Measurements from ENCODE around the gene NDUFC2.
"Not testable (repeated sequence)": the region's sequence is repeated elsewhere in the genome, so short reads cannot be mapped to it uniquely, and the experiment has no call there.

NDUFC2 gene

DNA sequence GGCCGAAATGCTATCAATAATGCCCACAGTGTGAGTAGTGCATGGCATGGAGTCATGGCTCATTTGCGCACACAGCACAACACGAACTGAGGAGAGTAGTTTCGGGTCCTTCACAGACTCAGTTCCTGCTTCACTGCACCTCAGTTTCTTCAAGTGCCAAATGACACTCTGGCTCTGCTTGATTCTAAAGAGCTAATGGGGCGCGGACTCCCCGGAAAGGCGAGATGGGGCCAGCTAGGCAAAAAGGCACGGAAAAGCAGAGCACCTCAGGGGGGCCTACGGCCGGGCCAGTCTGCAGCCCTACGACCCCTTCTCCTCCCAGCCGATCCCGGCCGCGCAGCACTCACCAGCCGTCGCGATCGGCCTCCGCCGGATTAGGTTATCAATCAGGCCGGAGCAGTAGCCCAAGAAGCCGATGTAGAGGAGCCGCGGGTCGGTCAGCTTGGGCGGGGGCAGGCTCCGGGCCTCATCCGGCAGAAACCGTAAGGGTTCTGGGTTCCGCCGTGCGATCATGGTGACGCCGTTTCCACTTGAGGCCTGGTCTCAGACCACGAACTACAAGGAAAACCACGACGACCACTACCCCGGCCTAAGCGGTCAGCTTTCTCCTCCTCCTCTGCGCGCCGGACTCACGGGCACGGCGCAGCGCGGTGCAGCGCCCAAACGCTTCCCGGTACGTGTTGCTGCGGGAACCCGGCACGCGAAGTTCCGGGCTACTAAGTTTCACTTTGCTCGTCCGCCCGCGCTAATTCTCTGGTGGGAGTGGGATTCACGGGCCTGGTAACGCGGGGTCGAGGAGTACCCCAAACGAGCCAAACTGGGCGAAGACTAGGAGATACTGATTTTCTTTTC lies at the start of gene NDUFC2:
TSS of gene NDUFC2 (minus strand) at position 631 of the 852 bp plus-strand sequence. CDS start at position 513, 118 bp downstream.
- DNase-seq (ENCODE audit: low read depth): peak; percentile 14

- no peak for DNase-seq (ENCODE audit: low read depth)
These were observed 47.7 kb upstream of the NDUFC2 start for GRCh38 chr11:78127403-78127802.

- DNase-seq (ENCODE audit: low read depth): no peak
These were observed 33.1 kb upstream of the NDUFC2 start for GRCh38 chr11:78112582-78113275.

GRCh38 chr11:78111298-78111697 lies 31.6 kb upstream of the NDUFC2 start:
- DNase-seq (ENCODE audit: low read depth): no peak

GRCh38 chr11:78110830-78111229 lies 31.2 kb upstream of the NDUFC2 start:
- no peak for DNase-seq (ENCODE audit: low read depth)

GRCh38 chr11:78110351-78110750 lies 30.7 kb upstream of the NDUFC2 start:
- no peak for DNase-seq (ENCODE audit: low read depth)

- DNase-seq (ENCODE audit: low read depth): no peak
These were observed 29.7 kb upstream of the NDUFC2 start for GRCh38 chr11:78109081-78110015.

DNA sequence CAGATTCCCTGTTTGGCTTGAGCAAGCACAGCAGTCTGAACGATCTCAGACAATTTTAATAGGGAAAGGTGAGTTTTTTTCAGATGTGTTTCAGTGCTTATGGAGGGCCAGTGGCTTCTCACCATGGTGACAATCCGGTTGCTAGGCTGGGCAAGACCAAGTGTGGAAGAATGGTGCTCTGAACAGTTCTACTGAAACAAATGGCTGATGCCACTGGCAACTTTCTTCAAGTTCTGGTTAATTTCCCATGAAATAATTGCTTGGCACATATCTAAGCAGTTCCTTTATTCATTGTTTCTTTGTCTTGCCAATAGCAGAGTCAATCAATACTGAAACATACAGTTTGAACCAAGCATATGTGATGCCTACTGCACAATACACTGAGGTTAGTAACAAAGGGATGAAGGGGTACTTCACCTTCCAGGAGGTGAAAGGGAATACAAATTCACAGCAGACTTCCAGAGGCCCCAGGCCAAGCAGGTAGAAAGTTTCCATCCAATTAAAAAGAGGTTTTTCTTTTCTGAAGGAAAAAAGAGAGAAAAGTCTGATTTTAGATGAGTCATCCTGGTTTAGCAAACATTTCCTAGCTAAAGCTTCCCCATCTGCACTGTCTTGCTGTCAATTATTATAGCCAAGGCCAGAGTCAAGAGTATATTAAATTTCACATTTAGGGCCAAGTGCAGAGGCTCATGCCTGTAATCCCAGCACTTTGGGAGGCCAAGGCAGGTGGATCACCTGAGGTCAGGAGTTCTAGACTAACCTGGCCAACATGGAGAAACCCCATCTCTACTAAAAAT lies 21.2 kb upstream of the NDUFC2 start:
- DNase-seq (ENCODE audit: low read depth): no peak

DNA sequence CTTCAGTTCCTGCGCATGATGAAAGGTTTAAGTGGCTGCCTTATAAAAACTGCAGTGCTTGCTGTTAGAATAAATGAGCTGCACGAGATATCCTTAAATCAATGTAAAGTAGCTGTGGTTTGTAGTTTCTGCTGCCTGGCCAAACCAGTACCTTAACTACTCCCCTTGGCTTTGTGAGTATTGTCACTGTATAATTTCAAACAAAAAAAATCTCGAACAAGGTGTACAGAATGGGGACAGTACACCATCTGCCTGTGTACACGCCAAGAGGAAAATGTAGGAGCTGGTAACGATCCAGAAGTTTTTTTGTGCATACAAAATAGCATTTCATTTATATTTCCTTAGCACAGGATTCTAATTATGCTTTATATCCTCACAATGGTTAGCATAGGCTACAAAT lies 20.6 kb upstream of the NDUFC2 start:
- no peak for DNase-seq (ENCODE audit: low read depth)

- no peak for DNase-seq (ENCODE audit: low read depth)
These were observed 20.0 kb upstream of the NDUFC2 start for GRCh38 chr11:78099666-78100065.

GRCh38 chr11:78097666-78098385 lies 18.2 kb upstream of the NDUFC2 start:
- DNase-seq (ENCODE audit: low read depth): no peak

- no peak for DNase-seq (ENCODE audit: low read depth)
These were observed 14.6 kb upstream of the NDUFC2 start for GRCh38 chr11:78094250-78094649.

DNA sequence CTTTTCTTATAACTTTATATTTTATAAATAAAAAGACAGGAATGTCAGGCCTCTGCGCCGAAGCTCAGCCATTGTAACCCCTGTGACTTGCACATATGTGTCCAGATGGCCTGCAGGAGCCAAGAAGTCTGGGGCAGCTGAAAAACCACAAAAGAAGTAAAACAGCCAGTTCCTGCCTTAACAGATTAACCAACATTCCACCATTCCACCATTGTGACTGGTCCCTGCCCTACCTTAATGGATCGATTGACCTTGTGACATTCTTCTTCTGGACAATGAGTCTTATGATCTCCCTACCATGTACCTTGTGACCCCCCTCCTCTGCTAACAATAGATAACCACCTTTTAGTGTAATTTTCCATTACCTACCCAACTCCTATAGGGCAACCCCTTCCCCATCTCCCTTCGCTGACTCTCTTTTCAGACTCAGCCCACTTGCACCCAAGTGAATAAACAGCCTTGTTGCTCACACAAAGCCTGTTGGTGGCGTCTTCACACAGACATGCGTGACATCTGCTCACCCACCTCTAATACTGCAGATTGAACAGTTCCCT lies 6.9 kb upstream of the NDUFC2 start:
- DNase-seq (ENCODE audit: low read depth): not testable (repeated sequence)

GRCh38 chr11:78085972-78086371 lies 6.3 kb upstream of the NDUFC2 start:
- DNase-seq (ENCODE audit: low read depth): no peak

DNA sequence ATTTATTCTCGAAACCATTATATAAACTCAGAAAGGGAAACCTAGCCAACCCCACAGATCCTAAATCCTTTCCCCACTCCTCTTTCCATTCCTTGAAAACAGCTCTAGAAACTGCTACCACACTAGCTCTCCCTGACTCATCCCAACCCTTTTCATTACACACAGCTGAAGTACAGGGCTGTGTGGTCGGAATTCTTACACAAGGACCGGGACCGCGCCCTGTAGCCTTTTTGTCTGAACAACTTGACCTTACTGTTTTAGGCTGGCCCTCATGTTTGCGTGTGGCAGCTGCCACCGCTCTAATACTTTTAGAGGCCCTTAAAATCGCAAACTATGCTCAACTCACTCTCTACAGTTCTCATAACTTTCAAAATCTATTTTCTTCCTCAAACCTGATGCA lies 4.8 kb upstream of the NDUFC2 start:
- not testable (repeated sequence) for DNase-seq (ENCODE audit: low read depth)

- DNase-seq (ENCODE audit: low read depth): no peak
These were observed 3.4 kb upstream of the NDUFC2 start for GRCh38 chr11:78083021-78083420.

- DNase-seq (ENCODE audit: low read depth): no peak
These were observed 2.5 kb upstream of the NDUFC2 start for GRCh38 chr11:78082146-78082545.

- no peak for DNase-seq (ENCODE audit: low read depth)
These were observed 1.9 kb upstream of the NDUFC2 start for GRCh38 chr11:78081583-78081982.

GRCh38 chr11:78080818-78081495 lies 1.3 kb upstream of the NDUFC2 start:
- no peak for DNase-seq (ENCODE audit: low read depth)

Measured in T-helper 22 cell (primary cell).